ENCODE results near the gene ZBTB42. TPM values are rescaled to one million over a fixed set of nuclear protein-coding genes. Genes with fewer than 3 reads are reported as not detected.
A peak's percentile ranks its signal among the peaks of the same experiment; 100 is the strongest.

ZBTB42 gene
- total and polyA plus RNA-seq, 4 donors, result 1.5 to 9.4 (median 4.9) TPM

DNA sequence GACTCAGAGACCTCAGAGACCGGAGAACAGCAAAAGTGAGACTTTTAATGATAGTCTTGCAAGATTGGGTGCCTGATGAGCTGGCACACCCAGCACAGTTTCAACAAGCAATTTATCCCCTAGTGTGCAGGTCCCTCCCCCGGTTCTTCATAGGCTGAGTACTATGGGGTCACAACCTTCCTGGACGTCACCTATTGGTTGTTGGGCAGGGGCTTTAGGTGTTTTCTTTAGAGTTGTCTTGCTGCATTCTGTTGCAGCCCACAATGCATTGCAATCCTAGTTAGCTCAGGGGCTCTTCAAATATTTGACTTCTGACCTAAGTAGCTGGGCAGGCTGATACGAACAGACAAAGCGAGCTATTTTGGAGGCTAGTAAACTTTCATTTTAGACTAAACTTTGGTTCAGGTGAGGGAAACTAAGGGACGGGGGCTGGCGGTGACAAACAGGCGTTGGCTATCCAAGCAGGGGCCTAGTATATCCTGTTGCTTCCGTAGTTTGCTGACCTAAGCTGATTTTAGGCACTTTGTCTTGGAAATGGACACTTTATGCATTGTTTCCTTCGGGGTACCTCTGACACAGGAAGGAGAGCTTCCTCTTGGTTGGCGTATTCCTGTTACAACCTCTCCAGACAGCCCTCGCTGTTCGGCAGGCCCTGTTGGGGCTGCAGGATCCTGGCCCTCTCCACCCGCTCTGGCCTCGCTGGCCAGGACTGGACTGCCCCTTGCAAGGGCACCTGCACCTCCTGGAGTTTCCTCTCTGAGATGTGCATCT lies 33.9 kb upstream of the ZBTB42 start:
- H3K9ac ChIP-seq (ENCODE audit: low read depth in 1 of 2, low read length in 2 of 2), result peak overlapping the region in 1 of 2 donors; percentile 94
- no peaks in the 10 kb centered on the region for H3K27me3 ChIP-seq (ENCODE audit: control insufficient read depth in 4 of 4, insufficient read depth in 4 of 4, low read length in 3 of 4)
- H3K4me1 ChIP-seq (ENCODE audit: control insufficient read depth in 4 of 4, insufficient read depth in 4 of 4, low read length in 3 of 4), result peaks cover 5 to 34% (median 18%) of the 10 kb centered on the region in 4 donors
- peak overlapping the region in 2 of 3 donors; percentile 54 to 68 for H3K4me3 ChIP-seq (ENCODE audit: low read depth in 1 of 3, low read length in 3 of 3)
- DNase-seq (ENCODE audit: low spot score), result no peak
- TF ChIP-seq HNF4G (IDR thresholded peaks at IDR 0.05) (no peak), TAF1 (conservative IDR thresholded peaks at IDR 0.05) (no peak), JUND (IDR thresholded peaks at IDR 0.05) (peak in 1 of 2 donors; percentile 31), HNF4A (conservative IDR thresholded peaks at IDR 0.05) (peak in 1 of 2 donors; percentile 51), FOXA1 (IDR thresholded peaks at IDR 0.05) (peak; percentile 66), EGR1 (IDR thresholded peaks at IDR 0.05; ENCODE audit: low read depth in 2 of 2) (peak in 1 of 2 donors; percentile 9), RXRA (IDR thresholded peaks at IDR 0.05) (peak; percentile 80 to 88), RAD21 (IDR thresholded peaks at IDR 0.05) (peak; percentile 32 to 41), GABPA (IDR thresholded peaks at IDR 0.05 in 1 of 2, conservative IDR thresholded peaks at IDR 0.05 in 1 of 2) (peak in 1 of 2 donors; percentile 28), ZBTB33 (IDR thresholded peaks at IDR 0.05) (no peak), FOXA2 (IDR thresholded peaks at IDR 0.05) (peak; percentile 72), SP1 (IDR thresholded peaks at IDR 0.05) (peak; percentile 91), NR2F2 (IDR thresholded peaks at IDR 0.05) (peak; percentile 69), YY1 (IDR thresholded peaks at IDR 0.05) (peak; percentile 79)
- TF ChIP-seq, protein P1, sequence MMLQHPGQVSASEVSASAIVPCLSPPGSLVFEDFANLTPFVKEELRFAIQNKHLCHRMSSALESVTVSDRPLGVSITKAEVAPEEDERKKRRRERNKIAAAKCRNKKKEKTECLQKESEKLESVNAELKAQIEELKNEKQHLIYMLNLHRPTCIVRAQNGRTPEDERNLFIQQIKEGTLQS (IDR thresholded peaks at IDR 0.05), result no peak
- TF ChIP-seq, protein P2, sequence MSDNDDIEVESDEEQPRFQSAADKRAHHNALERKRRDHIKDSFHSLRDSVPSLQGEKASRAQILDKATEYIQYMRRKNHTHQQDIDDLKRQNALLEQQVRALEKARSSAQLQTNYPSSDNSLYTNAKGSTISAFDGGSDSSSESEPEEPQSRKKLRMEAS (IDR thresholded peaks at IDR 0.05), result no peak
- TF ChIP-seq, protein P3, sequence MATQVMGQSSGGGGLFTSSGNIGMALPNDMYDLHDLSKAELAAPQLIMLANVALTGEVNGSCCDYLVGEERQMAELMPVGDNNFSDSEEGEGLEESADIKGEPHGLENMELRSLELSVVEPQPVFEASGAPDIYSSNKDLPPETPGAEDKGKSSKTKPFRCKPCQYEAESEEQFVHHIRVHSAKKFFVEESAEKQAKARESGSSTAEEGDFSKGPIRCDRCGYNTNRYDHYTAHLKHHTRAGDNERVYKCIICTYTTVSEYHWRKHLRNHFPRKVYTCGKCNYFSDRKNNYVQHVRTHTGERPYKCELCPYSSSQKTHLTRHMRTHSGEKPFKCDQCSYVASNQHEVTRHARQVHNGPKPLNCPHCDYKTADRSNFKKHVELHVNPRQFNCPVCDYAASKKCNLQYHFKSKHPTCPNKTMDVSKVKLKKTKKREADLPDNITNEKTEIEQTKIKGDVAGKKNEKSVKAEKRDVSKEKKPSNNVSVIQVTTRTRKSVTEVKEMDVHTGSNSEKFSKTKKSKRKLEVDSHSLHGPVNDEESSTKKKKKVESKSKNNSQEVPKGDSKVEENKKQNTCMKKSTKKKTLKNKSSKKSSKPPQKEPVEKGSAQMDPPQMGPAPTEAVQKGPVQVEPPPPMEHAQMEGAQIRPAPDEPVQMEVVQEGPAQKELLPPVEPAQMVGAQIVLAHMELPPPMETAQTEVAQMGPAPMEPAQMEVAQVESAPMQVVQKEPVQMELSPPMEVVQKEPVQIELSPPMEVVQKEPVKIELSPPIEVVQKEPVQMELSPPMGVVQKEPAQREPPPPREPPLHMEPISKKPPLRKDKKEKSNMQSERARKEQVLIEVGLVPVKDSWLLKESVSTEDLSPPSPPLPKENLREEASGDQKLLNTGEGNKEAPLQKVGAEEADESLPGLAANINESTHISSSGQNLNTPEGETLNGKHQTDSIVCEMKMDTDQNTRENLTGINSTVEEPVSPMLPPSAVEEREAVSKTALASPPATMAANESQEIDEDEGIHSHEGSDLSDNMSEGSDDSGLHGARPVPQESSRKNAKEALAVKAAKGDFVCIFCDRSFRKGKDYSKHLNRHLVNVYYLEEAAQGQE (IDR thresholded peaks at IDR 0.05), result peak; percentile 94
- TF ChIP-seq, protein P4, sequence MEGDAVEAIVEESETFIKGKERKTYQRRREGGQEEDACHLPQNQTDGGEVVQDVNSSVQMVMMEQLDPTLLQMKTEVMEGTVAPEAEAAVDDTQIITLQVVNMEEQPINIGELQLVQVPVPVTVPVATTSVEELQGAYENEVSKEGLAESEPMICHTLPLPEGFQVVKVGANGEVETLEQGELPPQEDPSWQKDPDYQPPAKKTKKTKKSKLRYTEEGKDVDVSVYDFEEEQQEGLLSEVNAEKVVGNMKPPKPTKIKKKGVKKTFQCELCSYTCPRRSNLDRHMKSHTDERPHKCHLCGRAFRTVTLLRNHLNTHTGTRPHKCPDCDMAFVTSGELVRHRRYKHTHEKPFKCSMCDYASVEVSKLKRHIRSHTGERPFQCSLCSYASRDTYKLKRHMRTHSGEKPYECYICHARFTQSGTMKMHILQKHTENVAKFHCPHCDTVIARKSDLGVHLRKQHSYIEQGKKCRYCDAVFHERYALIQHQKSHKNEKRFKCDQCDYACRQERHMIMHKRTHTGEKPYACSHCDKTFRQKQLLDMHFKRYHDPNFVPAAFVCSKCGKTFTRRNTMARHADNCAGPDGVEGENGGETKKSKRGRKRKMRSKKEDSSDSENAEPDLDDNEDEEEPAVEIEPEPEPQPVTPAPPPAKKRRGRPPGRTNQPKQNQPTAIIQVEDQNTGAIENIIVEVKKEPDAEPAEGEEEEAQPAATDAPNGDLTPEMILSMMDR (IDR thresholded peaks at IDR 0.05; ENCODE audit: low read depth, low read length, missing input control), result no peak
- peak overlapping the region; percentile 44 to 79 for H3K27ac ChIP-seq (ENCODE audit: low read depth in 1 of 2, low read length in 2 of 2)
- 29% methylated on average over 15 of the region's 15 CpGs for WGBS
- H3K36me3 ChIP-seq (ENCODE audit: control insufficient read depth in 4 of 4, insufficient read depth in 3 of 4, low read depth in 1 of 4, low read length in 3 of 4), result peaks cover 3 to 16% (median 12%) of the 10 kb centered on the region in 4 donors
- H3K9me3 ChIP-seq (ENCODE audit: control insufficient read depth in 4 of 4, low read length in 3 of 4), result no peaks in the 10 kb centered on the region

Measured in liver (tissue), 9 donors.